SHP77 treated with DMSO at 0.1 percent for 48 hours (cell line): ENCODE results near the gene CDKN2B-AS1.

ENCODE experiments used
- DNase-seq: peaks from one replicate; lab custom pipeline; 2025; lab: John Stamatoyannopoulos, UW

CDKN2B-AS1 gene

GRCh38 chr9:22005702-22006606 lies 11.4 kb downstream of the CDKN2B-AS1 start:
- no peak for DNase-seq

GRCh38 chr9:22008384-22008716 lies 13.8 kb downstream of the CDKN2B-AS1 start:
- DNase-seq: no peak

- DNase-seq: peak; percentile 31
These were observed 14.3 kb downstream of the CDKN2B-AS1 start, which contains the start of gene CDKN2B for GRCh38 chr9:22008717-22009505. CDKN2B (minus strand) TSS chr9:22009305; CDS start chr9:22008953, 352 bp downstream.

GRCh38 chr9:22009506-22009867 lies 14.9 kb downstream of the CDKN2B-AS1 start:
- no peak for DNase-seq

- DNase-seq: no peak
These were observed 16.5 kb downstream of the CDKN2B-AS1 start for GRCh38 chr9:22010866-22011625.

GRCh38 chr9:22022396-22022795 lies 27.8 kb downstream of the CDKN2B-AS1 start:
- no peak for DNase-seq

GRCh38 chr9:22026696-22027095 lies 32.1 kb downstream of the CDKN2B-AS1 start:
- no peak for DNase-seq

GRCh38 chr9:22028394-22028793 lies 33.8 kb downstream of the CDKN2B-AS1 start:
- no peak for DNase-seq

- no peak for DNase-seq
These were observed 34.6 kb downstream of the CDKN2B-AS1 start for GRCh38 chr9:22029231-22029630.

GRCh38 chr9:22030101-22030598 lies 35.6 kb downstream of the CDKN2B-AS1 start:
- DNase-seq: no peak

GRCh38 chr9:22031655-22032411 lies 37.2 kb downstream of the CDKN2B-AS1 start:
- no peak for DNase-seq

GRCh38 chr9:22033012-22033630 lies 38.5 kb downstream of the CDKN2B-AS1 start:
- no peak for DNase-seq

GRCh38 chr9:22035591-22036011 lies 41.0 kb downstream of the CDKN2B-AS1 start:
- DNase-seq: no peak

- DNase-seq: no peak
These were observed 42.5 kb downstream of the CDKN2B-AS1 start for GRCh38 chr9:22036866-22037626.

- DNase-seq: no peak
These were observed 43.5 kb downstream of the CDKN2B-AS1 start for GRCh38 chr9:22037954-22038690.

GRCh38 chr9:22039258-22039657 lies 44.7 kb downstream of the CDKN2B-AS1 start:
- DNase-seq: no peak

- no peak for DNase-seq
These were observed 46.2 kb downstream of the CDKN2B-AS1 start for GRCh38 chr9:22040760-22041159.

- DNase-seq: no peak
These were observed 46.8 kb downstream of the CDKN2B-AS1 start for GRCh38 chr9:22041344-22041743.

GRCh38 chr9:22041775-22042174 lies 47.2 kb downstream of the CDKN2B-AS1 start:
- no peak for DNase-seq
